Transverse colon (tissue), 4 donors: ENCODE data around the gene COX7B2. TPM values are rescaled to one million over a fixed set of nuclear protein-coding genes. Genes with fewer than 3 reads are reported as not detected.

Source experiments
- DNase-seq: peaks from one replicate; pipeline ENCODE4 v3.0.0-alpha.2; 2019
- H3K27ac ChIP-seq, 4 donors: fragments of 200-600 bp; sonication (generic); 2 replicates each; pipeline ENCODE4 v1.5.1; 2016 to 2018; ENCODE audit warnings: inconsistent platforms in 4 of 4
- H3K27me3 ChIP-seq: fragments of 200-600 bp; sonication (generic); 2 replicates; pipeline ENCODE4 v1.5.1; 2017; ENCODE audit warnings: inconsistent platforms
- H3K36me3 ChIP-seq, 4 donors: fragments of 200-600 bp; sonication (generic); 2 replicates each; pipeline ENCODE4 v1.5.1; 2017 to 2019; ENCODE audit warnings: inconsistent platforms in 4 of 4
- H3K4me1 ChIP-seq, 4 donors: fragments of 200-600 bp; sonication (generic); 2 replicates each; pipeline ENCODE4 v1.5.1; 2017 to 2020; ENCODE audit warnings: inconsistent platforms in 4 of 4
- H3K4me3 ChIP-seq, 4 donors: fragments of 200-600 bp; sonication (generic); 1 replicate in 1 of 4; 2 replicates in 3 of 4; pipeline versions ENCODE4 v1.5.1 to v1.6.1; 2017 to 2019; ENCODE audit warnings: inconsistent platforms in 4 of 4
- H3K9me3 ChIP-seq, 2 donors: fragments of 200-600 bp; sonication (generic); 2 replicates each; pipeline ENCODE4 v1.5.1; 2017 to 2019; ENCODE audit warnings: inconsistent platforms in 2 of 2
- EP300 ChIP-seq: sonication (generic); formaldehyde crosslinking; IDR thresholded peaks from one replicate; pipeline ENCODE4 v1.6.1; 2017; ENCODE audit warnings: antibody characterized with exemption, low read depth
- POLR2A ChIP-seq: fragments of 450-650 bp; IDR thresholded peaks from one replicate; pipeline ENCODE4 v1.6.1; 2016; ENCODE audit warnings: antibody characterized with exemption, mild to moderate bottlenecking, moderate library complexity
- POLR2AphosphoS5 ChIP-seq, 3 donors: sonication (generic); formaldehyde crosslinking; IDR thresholded peaks; one replicate each; pipeline ENCODE4 v1.6.1; 2016; ENCODE audit warnings: antibody characterized with exemption in 3 of 3
- WGBS, 2 donors: methylation state at CpG; one replicate each; pipeline ENCODE4 v1.1.5; 2018; ENCODE audit warnings: low coverage in 1 of 2; 5-methylcytosine and 5-hydroxymethylcytosine counted together
- in situ Hi-C, 4 donors: fragments of 200-750 bp; cut with MboI; loops; one replicate each; pipeline versions ENCODE4 v1.15.0 to v1.15.1; 2017; ENCODE audit warnings: low sequenced_read_pairs in 3 of 4, low pct_ligation_motif_present in 1 of 4, low pct_unique_long_range_greater_than_20kb in 1 of 4
- intact Hi-C: fragments of 100-400 bp; cut with DNase I; formaldehyde crosslinking; loops from one replicate; pipeline ENCODE4 v1.15.1; 2023; ENCODE audit warnings: low total_unique reads
- total RNA-seq, 4 donors: library from RNA; depleted of rRNA; stranded (reverse); fragments of >200 nt; gene quantifications; one replicate each; pipeline ENCODE4 v1.1.0, GENCODE V29; 2016
- TF ChIP-seq, protein P1 (sequence below), 5 experiments: fragments of 200-600 bp in 3 of 5; fragments of 450-650 bp in 2 of 5; sonication (generic) in 3 of 5; IDR thresholded peaks; 1 replicate in 2 of 5; 2 replicates in 3 of 5; pipeline ENCODE4 v1.5.1; 2016 to 2017; ENCODE audit warnings: antibody characterized with exemption in 5 of 5, inconsistent platforms in 3 of 5, mild to moderate bottlenecking in 2 of 5, moderate library complexity in 1 of 5

COX7B2 gene, protein sequence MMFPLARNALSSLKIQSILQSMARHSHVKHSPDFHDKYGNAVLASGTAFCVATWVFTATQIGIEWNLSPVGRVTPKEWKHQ
- not detected for total RNA-seq

DNA sequence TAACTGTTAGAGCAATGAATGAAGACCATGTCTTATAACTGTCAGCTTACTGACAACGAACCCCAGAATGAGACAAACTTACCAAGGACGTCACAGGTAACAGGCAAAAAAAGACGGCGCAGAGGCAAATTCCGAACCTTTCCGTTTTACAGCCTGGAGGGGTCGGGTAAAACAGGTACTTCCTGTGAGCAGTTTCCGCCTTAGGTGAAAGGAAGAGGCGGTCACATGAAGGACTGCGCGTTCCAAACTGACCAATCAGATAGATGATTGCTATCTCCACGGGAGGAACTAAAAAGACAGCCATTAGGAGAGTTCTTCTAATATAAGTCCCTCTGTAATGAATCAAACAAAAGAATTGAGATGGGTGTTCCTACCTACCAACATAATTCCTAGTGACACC, at the start of gene COX7B2:
Gene COX7B2, minus strand, starts transcription at position 168 of the 400 bp plus-strand sequence. CDS start 174,053 bp downstream, outside the sequence.
- WGBS, 2 donors: 91 to 92% methylated on average over 11 to 12 of the region's 12 CpGs
- H3K27me3 ChIP-seq: no peaks in the 10 kb centered on the region
- TF ChIP-seq EP300 (no peak), POLR2AphosphoS5 (IDR thresholded peaks at IDR 0.05) (no peak), POLR2A (no peak)
- TF ChIP-seq, protein P1, sequence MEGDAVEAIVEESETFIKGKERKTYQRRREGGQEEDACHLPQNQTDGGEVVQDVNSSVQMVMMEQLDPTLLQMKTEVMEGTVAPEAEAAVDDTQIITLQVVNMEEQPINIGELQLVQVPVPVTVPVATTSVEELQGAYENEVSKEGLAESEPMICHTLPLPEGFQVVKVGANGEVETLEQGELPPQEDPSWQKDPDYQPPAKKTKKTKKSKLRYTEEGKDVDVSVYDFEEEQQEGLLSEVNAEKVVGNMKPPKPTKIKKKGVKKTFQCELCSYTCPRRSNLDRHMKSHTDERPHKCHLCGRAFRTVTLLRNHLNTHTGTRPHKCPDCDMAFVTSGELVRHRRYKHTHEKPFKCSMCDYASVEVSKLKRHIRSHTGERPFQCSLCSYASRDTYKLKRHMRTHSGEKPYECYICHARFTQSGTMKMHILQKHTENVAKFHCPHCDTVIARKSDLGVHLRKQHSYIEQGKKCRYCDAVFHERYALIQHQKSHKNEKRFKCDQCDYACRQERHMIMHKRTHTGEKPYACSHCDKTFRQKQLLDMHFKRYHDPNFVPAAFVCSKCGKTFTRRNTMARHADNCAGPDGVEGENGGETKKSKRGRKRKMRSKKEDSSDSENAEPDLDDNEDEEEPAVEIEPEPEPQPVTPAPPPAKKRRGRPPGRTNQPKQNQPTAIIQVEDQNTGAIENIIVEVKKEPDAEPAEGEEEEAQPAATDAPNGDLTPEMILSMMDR (IDR thresholded peaks at IDR 0.05): no peak
- intact Hi-C loops (no loop called here), in situ Hi-C loops (no loop called here)
- no peak within 1 kb of the TSS for H3K4me3 ChIP-seq
- no peaks in the 10 kb centered on the region for H3K4me1 ChIP-seq
- H3K27ac ChIP-seq: no peak within 1 kb of the TSS
- DNase-seq: no peak
- no peaks in the 10 kb centered on the region for H3K36me3 ChIP-seq
- no peaks in the 10 kb centered on the region for H3K9me3 ChIP-seq

DNA sequence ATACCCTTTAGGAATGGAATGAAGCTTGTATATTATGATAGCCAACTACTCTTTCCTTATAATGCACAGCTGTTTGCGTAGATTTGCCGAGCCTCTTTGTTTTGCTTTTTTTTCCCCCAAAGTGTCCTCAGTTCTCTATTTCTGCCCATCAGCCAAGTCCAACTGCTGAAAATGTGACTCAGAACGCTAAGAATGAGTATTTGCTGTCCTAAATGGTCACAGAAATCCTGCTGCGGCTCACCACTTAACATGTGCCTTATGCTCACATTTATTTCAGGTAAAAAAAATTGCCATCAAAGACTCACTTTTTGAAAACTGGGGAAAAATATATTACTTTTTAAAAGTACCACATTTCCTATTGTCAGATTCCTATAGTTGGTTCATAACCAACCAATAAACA, 47.4 kb upstream of the COX7B2 start:
- Histone ChIP-seq H3K27ac (no peak overlapping the region), H3K36me3 (no peaks in the 10 kb centered on the region), H3K9me3 (no peaks in the 10 kb centered on the region), H3K4me1 (no peaks in the 10 kb centered on the region), H3K27me3 (no peaks in the 10 kb centered on the region), H3K4me3 (no peak overlapping the region)
- intact Hi-C loops: no loop called here
- no peak for TF ChIP-seq EP300
- TF ChIP-seq, protein P1 (IDR thresholded peaks at IDR 0.05): no peak
- TF ChIP-seq POLR2A: no peak
- TF ChIP-seq POLR2AphosphoS5 (IDR thresholded peaks at IDR 0.05): no peak
- in situ Hi-C loops: no loop called here
- no peak for DNase-seq
- 57 to 66% methylated on average over 4 of the region's 4 CpGs for WGBS, 2 donors

DNA sequence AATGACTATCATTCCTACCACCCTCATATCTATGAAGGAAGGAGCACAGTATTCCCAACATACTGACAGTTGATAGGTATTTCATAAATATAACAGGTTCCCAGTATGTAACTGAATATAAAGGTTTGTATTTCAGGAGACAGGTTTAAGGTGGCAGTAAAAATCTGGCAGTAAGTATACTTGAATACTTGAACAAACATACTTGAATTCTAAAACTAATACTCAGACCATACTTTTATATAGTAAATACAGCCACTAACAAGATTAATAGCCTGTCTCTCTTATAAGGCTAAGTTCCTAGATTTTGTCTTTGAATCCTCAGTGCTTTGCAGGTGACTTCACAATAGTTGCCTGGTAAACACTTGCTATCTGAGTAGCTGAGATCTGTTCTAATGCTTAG, 46.6 kb upstream of the COX7B2 start:
- Histone ChIP-seq H3K36me3 (no peaks in the 10 kb centered on the region), H3K4me3 (no peak overlapping the region), H3K27ac (no peak overlapping the region), H3K4me1 (no peaks in the 10 kb centered on the region), H3K27me3 (no peaks in the 10 kb centered on the region), H3K9me3 (no peaks in the 10 kb centered on the region)
- TF ChIP-seq EP300 (no peak), POLR2A (no peak), POLR2AphosphoS5 (IDR thresholded peaks at IDR 0.05) (no peak)
- TF ChIP-seq, protein P1 (IDR thresholded peaks at IDR 0.05): no peak
- in situ Hi-C loops: no loop called here
- intact Hi-C loops: no loop called here
- DNase-seq: no peak

DNA sequence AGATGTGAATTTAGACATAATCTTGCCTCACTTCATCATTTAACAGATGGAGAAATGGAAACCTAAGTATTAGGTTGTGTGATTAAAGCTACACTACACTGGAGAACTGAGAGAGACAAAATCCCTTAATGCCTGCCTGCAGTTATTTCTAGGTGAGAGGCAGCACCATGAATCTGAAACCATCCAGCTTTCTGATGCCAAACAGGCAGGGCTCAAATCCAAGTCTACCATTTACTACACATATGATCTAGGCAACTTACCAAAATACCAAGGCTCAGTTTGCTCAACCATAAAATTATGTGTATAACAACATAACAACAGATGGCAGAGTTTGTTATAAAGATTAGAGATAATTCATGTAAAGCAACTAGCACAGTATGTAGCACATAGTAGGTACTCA, 45.6 kb upstream of the COX7B2 start:
- TF ChIP-seq, protein P1 (IDR thresholded peaks at IDR 0.05): no peak
- no peak for TF ChIP-seq POLR2AphosphoS5 (IDR thresholded peaks at IDR 0.05)
- no peak for TF ChIP-seq EP300
- no peak for TF ChIP-seq POLR2A
- Histone ChIP-seq H3K27me3 (no peaks in the 10 kb centered on the region), H3K9me3 (no peaks in the 10 kb centered on the region), H3K4me3 (no peak overlapping the region), H3K36me3 (no peaks in the 10 kb centered on the region), H3K27ac (no peak overlapping the region), H3K4me1 (no peaks in the 10 kb centered on the region)
- in situ Hi-C loops (no loop called here), intact Hi-C loops (no loop called here)
- no peak for DNase-seq
